ENCODE measurements around the gene SPO11. TPM values are rescaled to one million over a fixed set of nuclear protein-coding genes. Genes with fewer than 3 reads are reported as not detected.

The SPO11 gene
- total RNA-seq, 1 experiment from 2014 or later: not detected

- no TSS peak for BruUV-seq (replicated peaks)
- Histone ChIP-seq H3K27ac (ENCODE audit: low read length) (0 out of 2 replicates have a peak overlapping the region, but pooled peaks have one; percentile 0), H3K9me2 (replicated peaks; ENCODE audit: low read length) (no peaks in the 10 kb centered on the region), H3K79me2 (ENCODE audit: low read length) (peaks cover 33% of the 10 kb centered on the region), H2AFZ (ENCODE audit: low read length) (peak overlapping the region; percentile 85), H3K9me3 (ENCODE audit: low read length) (no peaks in the 10 kb centered on the region), H3K27me3 (ENCODE audit: low read length) (no peaks in the 10 kb centered on the region), H3K4me2 (ENCODE audit: low read length) (peak overlapping the region; percentile 81), H3F3A (ENCODE audit: low read length, unreplicated experiment) (no peaks in the 10 kb centered on the region), H3K4me3 (ENCODE audit: low read length) (peak overlapping the region; percentile 58; the same call in 1 of the 2 replicates), H3K4me1 (ENCODE audit: insufficient read depth, low read length) (peaks cover 33% of the 10 kb centered on the region), H4K20me1 (ENCODE audit: low read length) (peaks cover 8% of the 10 kb centered on the region; the same call in 1 of the 2 replicates), H3K9ac (ENCODE audit: low read length) (peak overlapping the region; percentile 71), H3K36me3 (ENCODE audit: low read depth, low read length) (peaks cover 8% of the 10 kb centered on the region; the same call in 1 of the 2 replicates)
- intact Hi-C loops (cut with micrococcal nuclease): loop anchor here (5.0 kb wide), 1 partner anchor 47 kb away; no protein-coding TSS in a partner anchor
- ChIA-PET CTCF (no interaction called here), POLR2A (ENCODE audit: unreplicated experiment) (no interaction called here)
- ATAC-seq (no peak), DNase-seq (no peak)
- TF ChIP-seq CTCF (conservative IDR thresholded peaks at IDR 0.05; ENCODE audit: low read depth, low read length) (no peak), EZH2phosphoT487 (IDR thresholded peaks at IDR 0.05; ENCODE audit: borderline replicate concordance, low read length) (no peak), EZH2 (IDR thresholded peaks at IDR 0.05; ENCODE audit: low read length, unreplicated experiment) (no peak)
These were observed 60.3 kb downstream of the SPO11 start for GRCh38 chr20:57389695-57390603.

- peak within 1 kb of the TSS; percentile 6; the same call in 1 of the 2 replicates for H3K27ac ChIP-seq (ENCODE audit: low read length)
- no peaks in the 10 kb centered on the region for H3K9me2 ChIP-seq (replicated peaks; ENCODE audit: low read length)
- peak within 1 kb of the TSS; percentile 78 for H2AFZ ChIP-seq (ENCODE audit: low read length)
- peaks cover 33% of the 10 kb centered on the region for H3K4me1 ChIP-seq (ENCODE audit: insufficient read depth, low read length)
- ChIA-PET POLR2A (ENCODE audit: unreplicated experiment) (interaction anchor here (0.6 to 0.9 kb wide), 2 partner anchors 64 to 87 kb away, joined by 4 to 5 read pairs; no protein-coding TSS in a partner anchor), CTCF (interaction anchor here (0.6 kb wide), 4 partner anchors 116 to 603 kb away, joined by 3 to 5 read pairs (median 4); no protein-coding TSS in a partner anchor)
- no peaks in the 10 kb centered on the region for H3K27me3 ChIP-seq (ENCODE audit: low read length)
- H3K79me2 ChIP-seq (ENCODE audit: low read length): peaks cover 34% of the 10 kb centered on the region
- H3K9me3 ChIP-seq (ENCODE audit: low read length): no peaks in the 10 kb centered on the region
- peak within 1 kb of the TSS; percentile 82 for H3K4me3 ChIP-seq (ENCODE audit: low read length)
- H3K4me2 ChIP-seq (ENCODE audit: low read length): peak within 1 kb of the TSS; percentile 88
- peaks cover 15% of the 10 kb centered on the region; the same call in 1 of the 2 replicates for H3K36me3 ChIP-seq (ENCODE audit: low read depth, low read length)
- peaks cover 8% of the 10 kb centered on the region; the same call in 1 of the 2 replicates for H4K20me1 ChIP-seq (ENCODE audit: low read length)
- no peak for TF ChIP-seq EZH2phosphoT487 (IDR thresholded peaks at IDR 0.05; ENCODE audit: borderline replicate concordance, low read length)
- no peak for TF ChIP-seq EZH2 (IDR thresholded peaks at IDR 0.05; ENCODE audit: low read length, unreplicated experiment)
- TF ChIP-seq CTCF (conservative IDR thresholded peaks at IDR 0.05; ENCODE audit: low read depth, low read length): no peak
- peak; percentile 90 for DNase-seq
- no peaks in the 10 kb centered on the region for H3F3A ChIP-seq (ENCODE audit: low read length, unreplicated experiment)
- peak; percentile 84 for ATAC-seq
- intact Hi-C loops (cut with micrococcal nuclease): loop anchor here (5.0 kb wide), 1 partner anchor 46 kb away; no protein-coding TSS in a partner anchor
- BruUV-seq (replicated peaks): TSS peak; percentile 99
- peak within 1 kb of the TSS; percentile 59 for H3K9ac ChIP-seq (ENCODE audit: low read length)
These were observed 61.2 kb downstream of the SPO11 start, which contains the start of gene RBM38 for GRCh38 chr20:57390604-57391438. Gene RBM38 (plus strand): TSS chr20:57391396. CDS start chr20:57391582, 186 bp downstream.

All from PC-3 (cell line).